HG03196 (cell line): Measurements from ENCODE around the gene INO80B.

Experiments
- ATAC-seq: cut with Tn5 transposase; IDR thresholded peaks from one replicate; pipeline ENCODE4 v1.9.1; 2021; ENCODE audit not compliant: unreplicated experiment

Gene INO80B

GRCh38 chr2:74500578-74500946 lies 45.7 kb downstream of the INO80B start:
- ATAC-seq = no peak

- no peak for ATAC-seq
Observed at GRCh38 chr2:74501335-74502071, 46.6 kb downstream of the INO80B start.

GRCh38 chr2:74502147-74502719 lies 47.3 kb downstream of the INO80B start:
- ATAC-seq = no peak

- peak; percentile 33 for ATAC-seq
Observed at GRCh38 chr2:74502720-74503505, 48.0 kb downstream of the INO80B start.

- ATAC-seq = no peak
Observed at GRCh38 chr2:74503506-74504475, 48.9 kb downstream of the INO80B start.

- no peak for ATAC-seq
Observed at GRCh38 chr2:74504591-74504990, 49.7 kb downstream of the INO80B start.

GRCh38 chr2:74505448-74506246 lies 50.8 kb downstream of the INO80B start:
- ATAC-seq = no peak

- ATAC-seq = peak; percentile 75
Observed at GRCh38 chr2:74507145-74507925, 52.4 kb downstream of the INO80B start, which contains the start of gene PCGF1. Gene PCGF1, minus strand, starts transcription at chr2:74507695. Its CDS starts 27 bp downstream, at chr2:74507668.
